ELR (cell line): ENCODE results near the gene CSF2RB.

Experiments
- DNase-seq: peaks from one replicate; pipeline ENCODE4 v3.0.0-alpha.2; 2015; ENCODE audit warnings: low read depth

The CSF2RB gene

DNA sequence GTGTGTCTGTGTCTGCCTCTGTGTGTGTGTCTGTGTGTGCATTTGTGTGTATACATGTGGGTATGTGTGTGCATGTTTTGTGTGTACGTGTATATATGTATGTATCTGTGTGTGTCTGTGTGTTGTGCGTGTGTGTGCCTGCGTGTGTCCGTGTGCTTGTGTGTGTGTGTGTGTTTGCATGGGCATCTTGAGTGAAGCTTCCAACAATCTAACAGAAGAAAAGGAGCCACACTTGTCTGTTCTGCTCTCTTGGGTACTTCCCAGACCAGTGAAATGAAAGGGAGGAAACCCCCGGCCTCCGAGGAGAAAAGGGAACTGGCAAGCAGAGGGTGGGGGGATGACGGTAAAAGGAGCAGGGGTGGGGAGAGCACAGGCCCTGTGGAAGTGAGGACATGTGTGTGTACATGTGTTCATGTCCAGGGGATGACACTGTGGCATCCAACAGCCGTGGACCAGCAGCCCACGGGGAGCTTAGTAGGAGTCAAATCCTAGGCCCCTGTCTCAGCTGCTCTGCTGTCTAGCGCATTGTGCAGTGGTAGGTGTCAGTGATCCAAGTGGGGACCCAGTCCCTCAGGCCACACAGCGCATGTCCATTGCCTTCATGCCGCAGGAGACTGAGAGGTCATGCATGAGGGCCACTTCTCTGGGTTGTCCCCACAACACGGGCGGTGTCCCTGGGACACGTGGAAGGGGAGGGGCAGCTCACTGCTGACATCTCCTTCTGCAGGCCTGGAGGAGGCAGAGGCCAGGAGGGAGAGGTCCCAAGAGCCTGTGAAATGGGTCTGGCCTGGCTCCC is 8.1 kb downstream of the CSF2RB start:
- DNase-seq, result no peak

DNA sequence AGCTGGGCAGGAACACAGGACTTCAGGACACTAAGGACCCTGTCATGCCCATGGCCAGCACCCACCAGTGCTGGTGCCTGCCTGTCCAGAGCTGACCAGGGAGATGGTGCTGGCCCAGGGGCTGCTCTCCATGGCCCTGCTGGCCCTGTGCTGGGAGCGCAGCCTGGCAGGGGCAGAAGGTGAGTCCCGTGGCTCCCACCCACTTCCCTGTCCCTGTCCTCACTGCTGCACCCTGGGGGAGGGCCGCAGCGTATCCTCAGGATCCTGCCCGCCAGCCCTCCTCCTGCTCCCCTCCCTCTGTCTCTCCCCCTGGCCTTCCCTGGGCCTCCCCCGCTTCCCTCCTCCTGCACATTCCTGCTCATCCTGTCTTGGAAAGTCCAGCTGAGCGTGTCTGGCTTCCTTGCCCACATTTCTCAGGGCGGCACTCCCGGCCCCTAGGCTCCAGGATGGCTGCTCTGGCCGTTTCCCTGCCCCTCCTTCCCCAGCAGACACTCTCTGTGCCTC is 8.7 kb downstream of the CSF2RB start:
- DNase-seq, result no peak

- DNase-seq, result no peak
Measured at GRCh38 chr22:36922711-36923110, 9.3 kb downstream of the CSF2RB start.

DNA sequence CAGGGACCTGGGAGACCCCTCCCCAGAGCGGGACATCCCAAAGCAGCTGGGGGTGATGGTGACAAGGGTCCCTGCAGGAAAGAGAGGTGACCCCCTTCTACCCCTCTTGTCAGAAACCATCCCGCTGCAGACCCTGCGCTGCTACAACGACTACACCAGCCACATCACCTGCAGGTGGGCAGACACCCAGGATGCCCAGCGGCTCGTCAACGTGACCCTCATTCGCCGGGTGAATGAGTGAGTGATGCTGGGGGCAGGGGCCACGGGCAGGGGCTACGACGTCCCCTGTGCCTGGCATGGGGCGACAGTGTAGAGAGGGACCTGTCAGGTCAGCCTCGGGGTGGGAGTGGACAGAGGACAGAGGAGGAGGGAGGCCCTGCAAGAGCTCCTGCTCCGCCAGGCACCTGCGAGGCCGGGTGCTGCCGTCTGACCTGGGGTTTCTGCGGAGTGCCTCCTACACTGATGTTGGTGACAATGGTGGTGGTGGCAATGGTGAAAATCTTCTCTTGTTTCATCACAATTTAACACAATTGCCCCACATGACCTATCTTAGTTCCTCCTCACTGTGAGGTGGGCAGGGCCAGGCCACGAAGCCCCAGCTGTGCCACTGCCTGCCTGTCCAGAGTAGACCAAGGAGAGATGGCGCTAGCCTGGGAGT is 9.8 kb downstream of the CSF2RB start:
- DNase-seq, result no peak

DNA sequence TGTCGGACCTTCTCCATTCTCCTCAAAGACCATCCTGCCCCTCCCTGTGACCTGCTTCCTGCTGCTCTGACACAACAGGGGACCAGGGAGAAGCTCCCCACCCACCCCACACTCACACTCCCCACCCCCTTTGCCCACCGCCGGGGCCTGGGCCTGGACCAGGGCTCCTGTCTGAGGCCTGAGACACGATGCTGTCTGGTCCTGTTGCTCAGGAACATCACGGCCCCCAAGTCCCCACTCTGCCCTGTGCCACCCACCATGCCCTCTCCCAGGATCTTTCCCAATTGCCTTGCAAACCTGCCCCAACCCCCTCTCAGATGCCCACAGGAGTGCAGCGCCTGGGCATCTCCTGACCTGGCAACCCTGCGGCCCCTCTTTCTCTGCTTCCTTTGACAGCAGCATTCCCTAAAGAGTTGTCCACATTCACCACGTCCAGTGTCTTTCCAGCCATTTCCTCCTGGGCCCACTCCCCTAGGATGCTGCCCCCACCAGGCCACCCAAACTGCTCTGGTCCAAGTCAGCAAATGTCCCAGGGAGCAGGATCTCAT is 10.8 kb downstream of the CSF2RB start:
- no peak for DNase-seq

DNA sequence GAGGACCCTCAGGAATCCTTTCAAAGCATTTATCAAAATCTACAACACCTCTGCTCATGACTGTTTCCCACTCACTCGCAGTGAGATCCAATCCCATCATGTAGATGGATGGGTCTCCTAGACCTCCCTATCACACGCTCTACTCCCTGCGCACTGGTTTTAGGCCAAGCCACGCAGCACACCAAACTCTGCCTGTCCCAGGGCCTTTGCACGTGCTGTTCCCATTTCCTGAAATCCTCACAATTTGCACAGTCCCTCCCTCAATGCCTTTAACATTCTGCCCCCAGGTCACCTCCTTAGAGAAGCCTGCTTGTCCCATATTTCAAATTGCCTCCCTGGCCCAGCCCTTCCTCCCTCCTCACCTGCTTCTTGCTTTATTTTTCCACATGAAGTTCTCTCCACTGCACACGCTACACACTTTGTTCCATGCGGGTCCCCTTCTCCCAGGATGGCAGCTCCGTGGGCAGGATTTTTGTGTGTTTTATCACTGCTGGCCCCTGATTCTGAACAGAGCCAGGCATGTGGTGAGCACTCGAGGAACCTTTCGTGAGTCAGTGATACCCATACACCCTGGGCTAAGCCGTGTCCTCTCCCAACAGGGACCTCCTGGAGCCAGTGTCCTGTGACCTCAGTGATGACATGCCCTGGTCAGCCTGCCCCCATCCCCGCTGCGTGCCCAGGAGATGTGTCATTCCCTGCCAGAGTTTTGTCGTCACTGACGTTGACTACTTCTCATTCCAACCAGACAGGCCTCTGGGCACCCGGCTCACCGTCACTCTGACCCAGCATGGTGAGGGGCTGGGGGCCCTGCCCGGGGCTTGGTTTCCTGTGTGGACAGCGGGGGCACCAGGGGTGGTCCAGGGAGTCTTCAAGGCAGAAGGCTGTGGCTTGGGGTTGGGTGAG is 12.2 kb downstream of the CSF2RB start:
- peak; percentile 90 for DNase-seq

DNA sequence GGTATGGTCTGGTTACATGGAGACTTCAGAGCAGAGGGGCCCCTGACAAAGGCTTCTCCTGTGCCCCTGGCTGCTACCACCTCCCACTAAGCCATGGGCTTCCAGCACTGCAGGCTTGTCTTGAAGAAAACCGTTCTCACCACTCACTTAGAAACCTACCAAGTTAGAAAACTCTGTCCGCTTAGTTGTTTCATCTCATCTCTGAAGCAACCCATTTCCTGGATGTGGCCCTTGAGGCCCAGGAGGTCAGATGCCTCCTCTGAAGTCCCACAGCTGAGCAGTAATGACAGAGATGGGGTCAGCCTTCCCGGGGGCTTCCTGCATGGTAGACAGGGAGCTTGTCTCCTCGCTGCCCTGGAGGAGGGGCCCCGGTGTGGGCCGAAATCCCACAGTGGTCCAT is 12.9 kb downstream of the CSF2RB start:
- no peak for DNase-seq

DNA sequence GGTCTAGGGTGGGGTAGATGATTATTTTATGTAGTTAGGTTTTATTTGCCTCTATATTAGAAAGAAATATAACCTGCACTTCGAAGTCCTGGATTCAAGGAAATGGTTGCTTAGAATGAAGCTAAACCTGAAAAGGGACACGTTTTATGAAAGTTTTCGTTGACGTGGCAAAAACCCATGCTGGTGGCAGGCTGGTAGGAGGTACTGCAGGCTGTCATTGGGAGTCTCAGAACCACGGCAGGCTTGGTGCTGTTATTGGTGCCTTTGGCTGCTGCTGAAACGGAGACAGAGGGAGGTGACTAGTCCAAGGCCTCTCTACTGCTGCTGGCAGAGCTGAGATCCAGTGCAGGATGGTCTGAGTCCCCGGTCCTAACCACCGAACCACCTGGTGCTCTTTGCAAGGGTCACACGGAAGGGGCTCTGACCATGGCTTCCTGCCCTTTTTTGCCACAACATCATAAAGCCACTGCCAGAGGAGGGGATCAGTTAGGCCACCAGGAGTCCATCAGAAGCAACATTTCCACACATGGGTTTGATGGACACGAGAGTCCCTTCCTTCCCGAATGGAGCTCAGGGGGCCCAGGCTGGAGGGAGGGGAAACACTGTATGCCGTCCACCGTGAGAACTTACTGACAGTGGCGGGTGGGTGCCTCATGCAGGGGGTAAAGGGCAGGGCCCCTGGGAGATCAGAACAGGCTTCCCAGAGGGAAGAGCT is 13.4 kb downstream of the CSF2RB start:
- DNase-seq, result no peak

DNA sequence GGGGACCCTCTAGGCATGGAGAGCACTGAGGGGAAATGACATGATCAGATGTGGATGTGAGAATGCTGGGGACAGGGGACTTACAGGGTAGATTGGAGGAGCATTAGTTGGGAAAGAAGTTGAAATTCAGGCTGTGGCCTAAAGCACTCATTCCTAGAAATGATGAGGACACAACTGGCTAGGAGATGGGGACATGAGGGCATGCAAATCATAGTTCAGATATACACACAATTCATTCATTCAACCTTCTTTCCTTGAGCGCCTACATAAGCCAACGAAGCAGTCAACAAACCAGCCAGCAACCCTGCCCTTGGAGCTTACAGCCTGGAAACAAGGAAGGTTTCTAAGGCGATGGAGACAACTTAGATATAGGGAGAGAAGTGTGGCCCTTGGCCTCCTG is 14.2 kb downstream of the CSF2RB start:
- no peak for DNase-seq

- DNase-seq, result no peak
Measured at GRCh38 chr22:36928196-36928595, 14.8 kb downstream of the CSF2RB start.

GRCh38 chr22:36928786-36929535 is 15.5 kb downstream of the CSF2RB start:
- no peak for DNase-seq

DNA sequence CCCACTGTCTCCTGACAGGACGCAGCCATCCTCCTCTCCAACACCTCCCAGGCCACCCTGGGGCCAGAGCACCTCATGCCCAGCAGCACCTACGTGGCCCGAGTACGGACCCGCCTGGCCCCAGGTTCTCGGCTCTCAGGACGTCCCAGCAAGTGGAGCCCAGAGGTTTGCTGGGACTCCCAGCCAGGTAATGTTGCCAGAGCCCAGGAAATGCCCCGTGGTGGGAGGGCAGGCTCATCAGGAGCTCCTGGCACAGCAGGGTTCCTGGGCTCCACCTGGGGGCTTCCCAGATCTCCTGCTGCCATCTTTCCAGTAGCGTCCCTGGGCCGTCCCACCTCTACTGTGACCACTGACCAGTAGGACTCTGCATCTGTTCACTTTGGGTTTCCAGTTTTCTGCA is 16.2 kb downstream of the CSF2RB start:
- no peak for DNase-seq

DNA sequence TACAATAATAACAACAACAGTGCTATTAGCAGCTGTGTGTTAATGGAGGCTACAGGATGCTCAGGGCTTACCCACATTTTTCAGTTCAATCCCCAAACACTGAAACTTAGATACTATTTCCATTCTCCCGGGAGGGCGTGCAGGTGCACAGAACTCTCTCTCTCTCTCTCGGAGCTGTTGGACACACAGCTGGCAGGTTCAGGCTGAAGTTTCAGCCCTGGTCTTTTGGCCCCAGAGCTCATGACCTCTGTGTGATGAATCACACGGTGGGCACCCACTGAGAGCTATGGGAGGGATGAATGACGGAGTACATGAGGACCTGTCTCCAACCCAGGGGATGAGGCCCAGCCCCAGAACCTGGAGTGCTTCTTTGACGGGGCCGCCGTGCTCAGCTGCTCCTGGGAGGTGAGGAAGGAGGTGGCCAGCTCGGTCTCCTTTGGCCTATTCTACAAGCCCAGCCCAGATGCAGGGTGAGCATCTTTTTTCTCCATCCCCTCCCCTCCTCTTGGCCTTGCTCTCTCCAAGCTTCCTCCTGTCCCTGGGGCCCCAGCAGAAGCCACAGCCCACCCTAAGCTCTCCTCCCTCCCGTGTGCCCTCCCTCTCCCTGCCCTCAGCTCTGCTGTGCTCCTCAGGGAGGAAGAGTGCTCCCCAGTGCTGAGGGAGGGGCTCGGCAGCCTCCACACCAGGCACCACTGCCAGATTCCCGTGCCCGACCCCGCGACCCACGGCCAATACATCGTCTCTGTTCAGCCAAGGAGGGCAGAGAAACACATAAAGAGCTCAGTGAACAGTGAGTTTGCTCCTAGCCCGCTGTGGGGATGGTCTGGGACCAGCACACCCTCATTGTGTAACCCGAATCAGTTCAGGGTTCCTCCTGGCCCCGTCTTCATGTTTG is 16.9 kb downstream of the CSF2RB start:
- DNase-seq, result no peak

GRCh38 chr22:36931446-36931845 is 18.0 kb downstream of the CSF2RB start:
- no peak for DNase-seq

DNA sequence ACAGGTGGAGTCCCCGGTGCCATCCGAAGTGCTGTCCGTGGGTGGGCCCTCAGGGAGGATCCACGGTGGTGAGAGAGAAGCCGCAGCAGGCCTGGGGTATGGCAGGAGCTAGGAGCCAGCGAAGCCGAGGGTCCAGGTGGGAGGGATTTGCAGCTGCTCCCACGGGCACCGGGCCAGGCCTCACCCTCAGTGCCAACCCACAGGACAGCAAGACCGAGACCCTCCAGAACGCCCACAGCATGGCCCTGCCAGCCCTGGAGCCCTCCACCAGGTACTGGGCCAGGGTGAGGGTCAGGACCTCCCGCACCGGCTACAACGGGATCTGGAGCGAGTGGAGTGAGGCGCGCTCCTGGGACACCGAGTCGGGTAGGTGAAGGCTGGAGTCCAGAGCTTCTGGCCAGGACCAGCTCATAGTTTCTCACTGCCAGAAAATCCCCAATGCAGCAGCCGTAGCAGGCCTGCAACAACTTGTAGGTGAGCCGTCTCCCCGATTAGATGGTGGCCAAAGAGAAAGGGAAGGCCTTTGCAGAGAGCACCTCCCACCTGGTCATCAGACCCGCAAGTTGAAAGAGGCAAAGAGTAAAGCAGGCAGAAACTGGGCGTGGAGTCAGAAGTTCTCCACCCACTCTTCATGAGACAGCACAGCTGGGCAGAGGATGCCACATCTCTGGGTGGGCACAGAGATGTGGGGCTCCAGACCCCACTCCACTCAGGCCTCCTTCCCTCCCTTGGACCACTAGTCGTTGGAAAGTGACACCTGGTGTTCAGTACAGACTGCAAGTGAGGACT is 20.4 kb downstream of the CSF2RB start:
- DNase-seq, result no peak

DNA sequence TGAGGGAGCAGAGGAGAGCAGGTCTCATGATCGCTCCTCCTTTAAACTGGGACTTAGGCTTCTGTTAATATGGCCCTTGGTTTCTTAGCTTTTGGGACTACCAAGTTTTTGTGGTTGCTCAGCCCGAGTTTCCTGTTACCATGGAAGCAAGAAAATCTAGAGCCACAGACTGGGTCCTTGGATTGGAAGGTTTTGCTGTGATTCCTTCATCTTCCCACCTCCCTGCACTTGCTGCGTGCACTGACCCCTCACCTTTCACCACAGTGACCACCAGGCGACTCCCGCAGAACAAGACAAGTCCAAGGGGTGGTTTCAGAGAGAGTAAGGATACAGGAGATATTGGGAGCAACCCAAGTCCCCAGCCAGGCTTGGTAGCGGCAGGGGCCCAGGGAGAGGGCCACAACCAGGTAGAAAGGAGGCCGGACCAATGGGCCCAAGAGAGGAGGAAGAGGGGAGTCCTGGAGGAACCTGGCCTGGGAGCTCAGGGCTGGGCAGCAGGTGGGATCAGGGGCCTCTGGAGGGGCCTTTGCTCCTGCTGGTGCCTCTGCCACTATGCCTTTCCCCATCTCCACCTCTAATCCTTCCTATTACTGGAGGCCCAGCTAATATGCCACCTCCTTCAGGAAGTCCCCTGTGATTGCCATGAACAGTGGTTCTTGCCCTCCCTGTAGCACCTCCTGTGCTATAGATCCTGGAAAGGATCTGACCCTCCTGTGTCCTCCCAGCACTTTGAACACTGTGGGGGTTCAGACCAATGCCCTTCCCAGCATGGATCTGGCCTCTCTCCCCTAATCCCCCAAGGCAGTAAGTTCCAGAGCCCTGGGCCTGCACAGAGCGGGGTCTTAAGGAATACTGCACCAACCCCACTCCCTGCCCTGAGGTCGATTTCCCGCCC is 21.2 kb downstream of the CSF2RB start:
- no peak for DNase-seq

DNA sequence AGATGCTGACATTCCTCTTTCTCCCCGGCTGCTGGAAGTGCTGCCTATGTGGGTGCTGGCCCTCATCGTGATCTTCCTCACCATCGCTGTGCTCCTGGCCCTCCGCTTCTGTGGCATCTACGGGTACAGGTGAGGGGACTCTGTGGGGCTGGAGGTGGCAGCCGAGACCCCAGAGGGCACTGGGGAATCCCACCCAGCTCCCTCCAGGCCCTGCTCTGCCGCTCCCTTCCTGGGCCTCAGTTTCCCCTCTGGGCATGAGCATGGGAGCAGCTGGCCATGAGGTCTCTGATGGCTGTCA is 21.8 kb downstream of the CSF2RB start:
- no peak for DNase-seq

DNA sequence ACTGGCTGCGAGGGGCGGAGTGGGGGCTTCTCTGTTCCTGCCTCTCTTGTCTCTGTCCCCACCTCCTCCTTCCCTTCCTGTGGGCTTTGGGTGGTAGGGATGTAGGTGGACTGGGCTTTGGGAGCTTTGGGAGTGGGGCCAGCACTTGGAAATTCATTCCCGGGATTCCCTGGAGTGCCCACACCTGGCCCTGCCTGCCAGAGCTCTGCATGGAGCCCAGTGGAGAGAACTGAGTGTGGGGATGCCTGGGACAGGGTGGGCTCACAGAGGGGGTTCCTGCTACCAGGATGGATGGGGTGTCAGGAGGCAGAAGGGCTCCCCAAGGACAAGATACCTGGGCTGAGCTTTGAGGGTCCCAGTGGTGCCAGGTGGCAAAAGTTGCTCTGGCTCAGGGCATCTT is 22.3 kb downstream of the CSF2RB start:
- DNase-seq, result no peak
